ENCODE measurements around the gene ANKDD1B. TPM values are rescaled to one million over a fixed set of nuclear protein-coding genes. Genes with fewer than 3 reads are reported as not detected.

ANKDD1B gene
- 0.96 and 1.2 TPM in 2 replicates for total RNA-seq

GRCh38 chr5:75611311-75612225 is at the start of gene ANKDD1B:
ANKDD1B (plus strand) TSS chr5:75611453; CDS start chr5:75611635, 182 bp downstream.

GRCh38 chr5:75717082-75717922 is 106.0 kb downstream of the ANKDD1B start, which contains the start of gene POC5:
POC5 (minus strand) TSS chr5:75717437; CDS start chr5:75712937, 4,500 bp downstream.

Other genes starting within 250 kb of the ANKDD1B start
- gene CERT1, start 99.8 kb upstream of the ANKDD1B start, total RNA-seq: 47.5 and 47.8 TPM in 2 replicates
- 32.7 and 37.2 TPM in 2 replicates for gene POLK, start 99.6 kb upstream of the ANKDD1B start, total RNA-seq
- gene POC5, start 106.0 kb downstream of the ANKDD1B start, total RNA-seq: 7.0 and 8.4 TPM in 2 replicates

All from smooth muscle cell of the pulmonary artery (primary cell).